GM12872 (cell line): ENCODE results near the gene COL8A1.

Experiments
- TF ChIP-seq, protein P1 (sequence below): IDR thresholded peaks from 3 replicates; pipeline ENCODE4 v1.5.1; 2011; ENCODE audit warnings: low read depth, mild to moderate bottlenecking, low read length, moderate library complexity; ENCODE audit not compliant: insufficient read depth

Gene COL8A1

DNA sequence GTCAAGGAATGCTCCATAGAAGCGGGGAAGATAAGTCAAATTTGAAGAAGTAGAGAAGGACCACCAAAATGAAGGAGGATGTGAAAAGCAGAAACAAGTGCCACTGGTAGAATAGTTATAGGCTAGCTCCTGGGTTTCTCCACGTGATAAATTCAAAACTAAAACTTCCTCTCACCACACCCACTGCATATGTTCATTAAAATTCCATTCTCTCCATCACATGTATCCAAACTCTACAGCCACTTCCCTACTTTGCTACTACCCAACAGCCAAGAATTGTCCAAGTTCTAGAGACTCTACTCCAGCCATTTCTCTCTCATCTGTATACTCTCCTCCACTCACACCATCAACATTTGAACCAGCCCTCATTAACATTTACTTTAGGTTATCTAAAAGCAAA lies 60.5 kb downstream of the COL8A1 start:
- TF ChIP-seq, protein P1, sequence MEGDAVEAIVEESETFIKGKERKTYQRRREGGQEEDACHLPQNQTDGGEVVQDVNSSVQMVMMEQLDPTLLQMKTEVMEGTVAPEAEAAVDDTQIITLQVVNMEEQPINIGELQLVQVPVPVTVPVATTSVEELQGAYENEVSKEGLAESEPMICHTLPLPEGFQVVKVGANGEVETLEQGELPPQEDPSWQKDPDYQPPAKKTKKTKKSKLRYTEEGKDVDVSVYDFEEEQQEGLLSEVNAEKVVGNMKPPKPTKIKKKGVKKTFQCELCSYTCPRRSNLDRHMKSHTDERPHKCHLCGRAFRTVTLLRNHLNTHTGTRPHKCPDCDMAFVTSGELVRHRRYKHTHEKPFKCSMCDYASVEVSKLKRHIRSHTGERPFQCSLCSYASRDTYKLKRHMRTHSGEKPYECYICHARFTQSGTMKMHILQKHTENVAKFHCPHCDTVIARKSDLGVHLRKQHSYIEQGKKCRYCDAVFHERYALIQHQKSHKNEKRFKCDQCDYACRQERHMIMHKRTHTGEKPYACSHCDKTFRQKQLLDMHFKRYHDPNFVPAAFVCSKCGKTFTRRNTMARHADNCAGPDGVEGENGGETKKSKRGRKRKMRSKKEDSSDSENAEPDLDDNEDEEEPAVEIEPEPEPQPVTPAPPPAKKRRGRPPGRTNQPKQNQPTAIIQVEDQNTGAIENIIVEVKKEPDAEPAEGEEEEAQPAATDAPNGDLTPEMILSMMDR, result no peak

GRCh38 chr3:99699841-99700240 lies 61.4 kb downstream of the COL8A1 start:
- TF ChIP-seq, protein P1, result no peak

GRCh38 chr3:99700631-99701268 lies 62.4 kb downstream of the COL8A1 start:
- TF ChIP-seq, protein P1, result no peak

GRCh38 chr3:99702953-99703943 lies 64.9 kb downstream of the COL8A1 start:
- TF ChIP-seq, protein P1, result no peak

DNA sequence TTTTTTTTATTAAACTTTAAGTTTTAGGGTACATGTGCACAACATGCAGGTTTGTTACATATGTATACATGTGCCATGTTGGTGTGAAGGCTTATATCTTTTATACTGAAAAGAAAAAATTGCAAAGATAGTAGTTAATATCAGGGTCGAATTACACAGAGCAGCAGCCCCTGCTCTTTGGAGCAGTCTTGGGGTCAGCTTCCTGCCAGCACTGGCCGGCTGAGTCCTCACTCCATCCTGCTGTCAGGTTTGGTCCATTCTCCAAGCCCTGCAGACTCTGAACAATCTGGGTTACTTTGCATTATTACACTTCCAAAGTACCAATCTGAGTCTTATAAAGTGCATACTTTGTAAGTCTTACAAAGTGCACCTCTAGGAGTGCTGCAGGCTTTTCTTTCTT lies 66.0 kb downstream of the COL8A1 start:
- TF ChIP-seq, protein P1, result no peak

DNA sequence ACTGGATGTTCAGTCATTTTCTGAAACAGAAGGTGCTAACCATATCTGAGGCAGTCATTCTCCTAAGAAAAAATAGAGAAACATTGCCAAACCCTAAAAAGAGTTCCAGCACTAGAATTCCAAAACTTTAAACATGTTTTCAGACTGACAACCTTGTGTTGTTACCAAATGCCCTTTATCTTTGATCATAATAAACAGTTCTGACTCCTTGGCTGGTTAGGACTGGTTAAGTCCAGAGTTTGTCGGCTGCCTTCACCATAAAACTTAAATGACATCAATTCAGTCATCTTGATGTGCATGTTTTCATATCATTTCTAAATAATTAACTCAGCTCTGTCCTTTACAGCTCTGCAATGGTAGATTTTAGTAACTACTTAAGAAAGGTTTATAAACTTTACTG lies 68.0 kb downstream of the COL8A1 start:
- TF ChIP-seq, protein P1, result no peak

DNA sequence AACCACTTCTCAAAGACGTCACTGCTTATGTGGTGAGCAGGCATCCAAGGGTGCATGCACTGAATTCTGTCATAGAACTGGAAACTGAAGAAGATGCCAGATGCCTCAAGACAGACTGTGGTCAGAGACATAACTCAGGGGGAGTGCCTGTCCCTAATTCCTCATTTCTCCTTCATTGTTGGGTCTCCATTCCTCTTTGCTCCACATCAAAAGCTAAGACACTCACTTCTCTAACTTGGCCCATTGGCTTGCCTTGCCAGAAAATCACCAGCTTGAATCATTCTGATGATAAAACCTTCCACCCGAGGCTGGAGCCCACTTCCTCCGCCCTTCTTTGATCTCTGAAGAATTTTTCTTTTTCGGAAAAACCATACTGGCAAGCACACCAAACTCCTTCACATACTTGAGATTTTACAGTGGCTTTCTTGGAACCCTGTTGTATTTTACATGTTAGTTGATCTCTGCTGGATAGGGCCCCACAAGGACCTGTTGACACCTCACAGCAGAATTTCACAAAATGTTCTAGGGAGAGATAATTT lies 69.9 kb downstream of the COL8A1 start:
- TF ChIP-seq, protein P1, result no peak
